Activated B cell treated with CpG ODN at 0.5 μM for 24 hours (primary cell): ENCODE measurements around the gene BARHL2. TPM values are rescaled to one million over a fixed set of nuclear protein-coding genes. Genes with fewer than 3 reads are reported as not detected.

Source experiments
- ATAC-seq: fragments of 200-7000 bp; cut with Tn5 transposase; one replicate; pipeline ENCODE4 v1.10.0; 2021; ENCODE audit warnings: low read depth, mild to moderate bottlenecking, moderate library complexity
- CTCF ChIA-PET: fragments of 350-600 bp; sonication (Branson Sonifier 250); formaldehyde crosslinking; loops from one replicate; lab custom pipeline; 2021; ENCODE audit warnings: antibody characterized with exemption; lab: Charles Lee
- POLR2A ChIA-PET: fragments of 350-600 bp; sonication (Branson Sonifier 250); formaldehyde crosslinking; loops from one replicate; lab custom pipeline; 2021; ENCODE audit warnings: antibody characterized with exemption; lab: Charles Lee
- DNase-seq: peaks from one replicate; pipeline ENCODE4 v3.0.0; 2022
- H3K27ac Mint-ChIP-seq: one replicate; pipeline ENCODE4 v1.8.0; 2020; ENCODE audit warnings: mixed read lengths
- H3K27me3 Mint-ChIP-seq: one replicate; pipeline ENCODE4 v1.8.0; 2021; ENCODE audit warnings: mixed read lengths
- H3K36me3 Mint-ChIP-seq: one replicate; pipeline ENCODE4 v1.8.0; 2021; ENCODE audit warnings: low read depth, mixed read lengths
- H3K4me1 Mint-ChIP-seq: one replicate; pipeline ENCODE4 v1.8.0; 2021; ENCODE audit warnings: mixed read lengths
- H3K4me3 Mint-ChIP-seq: one replicate; pipeline ENCODE4 v1.8.0; 2020; ENCODE audit warnings: mild to moderate bottlenecking, mixed read lengths
- H3K9me3 Mint-ChIP-seq: one replicate; pipeline ENCODE4 v1.8.0; 2020; ENCODE audit warnings: mixed read lengths
- CTCF ChIP-seq: fragments of 200-600 bp; IDR thresholded peaks from one replicate; pipeline ENCODE4 v1.8.0; 2022; ENCODE audit warnings: antibody characterized with exemption, mild to moderate bottlenecking
- intact Hi-C: fragments of 100-400 bp; cut with micrococcal nuclease; formaldehyde crosslinking; loops from one replicate; pipeline ENCODE4 v1.15.1; 2024
- total RNA-seq: library from RNA; stranded (reverse); gene quantifications from 2 replicates; pipeline ENCODE4 v1.2.3, GENCODE V29; 2022

The BARHL2 gene
- total RNA-seq, 1 donor from 2014 or later = not detected

GRCh38 chr1:90707363-90707710 lies 9.8 kb downstream of the BARHL2 start:
- CTCF ChIA-PET = interaction anchor here (1.0 kb wide), 1 partner anchor 17 kb away, joined by 3 read pairs; no protein-coding TSS in a partner anchor
- intact Hi-C loops = loop anchor here (2.0 kb wide), 1 partner anchor 19 kb away; no protein-coding TSS in a partner anchor
- POLR2A ChIA-PET = no interaction called here
- ATAC-seq (no peak), DNase-seq (no peak)
- no peak overlapping the region for H3K27ac Mint-ChIP-seq
- H3K27me3 Mint-ChIP-seq = peaks cover 65% of the 10 kb centered on the region
- H3K9me3 Mint-ChIP-seq = no peaks in the 10 kb centered on the region
- H3K4me3 Mint-ChIP-seq = no peak overlapping the region
- no peak for TF ChIP-seq CTCF
- no peaks in the 10 kb centered on the region for H3K36me3 Mint-ChIP-seq
- H3K4me1 Mint-ChIP-seq = peaks cover 10% of the 10 kb centered on the region

GRCh38 chr1:90706437-90707362 lies 10.4 kb downstream of the BARHL2 start:
- H3K27me3 Mint-ChIP-seq = peaks cover 64% of the 10 kb centered on the region
- no peak overlapping the region for H3K27ac Mint-ChIP-seq
- intact Hi-C loops = loop anchor here (2.0 kb wide), 1 partner anchor 20 kb away; no protein-coding TSS in a partner anchor
- H3K9me3 Mint-ChIP-seq = no peaks in the 10 kb centered on the region
- ChIA-PET CTCF (interaction anchor here (1.0 kb wide), 1 partner anchor 17 kb away, joined by 3 read pairs; no protein-coding TSS in a partner anchor), POLR2A (no interaction called here)
- H3K36me3 Mint-ChIP-seq = no peaks in the 10 kb centered on the region
- peaks cover 10% of the 10 kb centered on the region for H3K4me1 Mint-ChIP-seq
- no peak for TF ChIP-seq CTCF
- DNase-seq = no peak
- no peak for ATAC-seq
- H3K4me3 Mint-ChIP-seq = peak overlapping the region; percentile 44

GRCh38 chr1:90705956-90706355 lies 11.1 kb downstream of the BARHL2 start:
- Mint-ChIP-seq H3K27ac (no peak overlapping the region), H3K27me3 (peaks cover 66% of the 10 kb centered on the region), H3K9me3 (no peaks in the 10 kb centered on the region), H3K4me3 (peak overlapping the region; percentile 19), H3K36me3 (no peaks in the 10 kb centered on the region), H3K4me1 (peaks cover 10% of the 10 kb centered on the region)
- no peak for ATAC-seq
- no peak for TF ChIP-seq CTCF
- DNase-seq = no peak
- intact Hi-C loops = loop anchor here (2.0 kb wide), 1 partner anchor 21 kb away; no protein-coding TSS in a partner anchor
- CTCF ChIA-PET = no interaction called here
- POLR2A ChIA-PET = no interaction called here

- CTCF ChIA-PET = no interaction called here
- DNase-seq (no peak), ATAC-seq (no peak)
- no peak for TF ChIP-seq CTCF
- Mint-ChIP-seq H3K4me3 (no peak overlapping the region), H3K27ac (no peak overlapping the region), H3K36me3 (no peaks in the 10 kb centered on the region), H3K9me3 (no peaks in the 10 kb centered on the region), H3K4me1 (peaks cover 10% of the 10 kb centered on the region), H3K27me3 (peaks cover 59% of the 10 kb centered on the region)
- POLR2A ChIA-PET = no interaction called here
- intact Hi-C loops = no loop called here
Measured at GRCh38 chr1:90704817-90705216, 12.3 kb downstream of the BARHL2 start.

- no peak for TF ChIP-seq CTCF
- Mint-ChIP-seq H3K9me3 (no peaks in the 10 kb centered on the region), H3K4me3 (no peak overlapping the region), H3K27me3 (peaks cover 12% of the 10 kb centered on the region), H3K36me3 (no peaks in the 10 kb centered on the region), H3K27ac (no peak overlapping the region), H3K4me1 (no peaks in the 10 kb centered on the region)
- CTCF ChIA-PET = no interaction called here
- intact Hi-C loops = no loop called here
- no peak for ATAC-seq
- POLR2A ChIA-PET = no interaction called here
- DNase-seq = no peak
Measured at GRCh38 chr1:90694846-90695245, 22.3 kb downstream of the BARHL2 start.
